ENCODE data around the gene TBC1D22B.

Gene TBC1D22B

DNA sequence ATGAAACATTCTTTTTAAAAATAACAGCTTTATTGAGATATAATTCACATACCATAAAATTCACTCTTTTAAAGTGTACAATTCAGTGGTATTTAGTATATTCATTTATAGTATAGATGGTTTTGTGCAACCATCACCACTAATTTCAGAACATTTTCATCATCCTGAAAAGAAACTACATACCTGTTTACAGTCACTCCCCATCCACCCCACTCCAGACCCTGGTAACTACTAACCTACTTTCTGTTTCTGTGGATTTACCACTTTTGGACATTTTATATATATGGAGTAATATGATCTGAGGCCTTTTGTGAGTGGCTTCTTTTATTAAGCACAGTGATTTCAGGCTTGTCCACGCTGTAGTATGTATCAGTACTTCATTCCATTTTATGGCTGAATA lies 2.9 kb downstream of the TBC1D22B start:
- DNase-seq (ENCODE audit: insufficient read length, low spot score): no peak
- FAIRE-seq: peak; percentile 64
- TF ChIP-seq POLR2AphosphoS5 (IDR thresholded peaks at IDR 0.05; ENCODE audit: low read depth, low read length): no peak

DNA sequence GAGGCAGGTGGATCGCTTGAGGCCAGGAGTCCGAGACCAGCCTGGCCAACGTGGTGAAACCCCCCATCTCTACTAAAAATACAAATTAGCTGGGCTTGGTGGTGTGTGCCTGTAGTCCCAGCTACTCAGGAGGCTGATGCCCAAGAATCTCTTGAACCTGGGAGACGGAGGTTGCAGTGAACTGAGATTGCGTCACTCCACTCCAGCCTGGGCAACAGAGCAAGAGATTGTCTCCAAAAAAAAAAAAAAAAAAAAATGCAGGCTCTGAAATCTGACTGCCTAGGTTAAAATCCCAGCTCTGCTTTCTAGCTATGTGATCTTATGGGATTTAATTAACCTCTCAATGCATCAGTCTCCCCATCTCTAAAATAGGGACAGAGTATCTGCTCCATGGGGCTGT lies 3.6 kb downstream of the TBC1D22B start:
- DNase-seq (ENCODE audit: insufficient read length, low spot score) (no peak), FAIRE-seq (no peak)
- TF ChIP-seq POLR2AphosphoS5 (IDR thresholded peaks at IDR 0.05; ENCODE audit: low read depth, low read length) (no peak), PAX5 (IDR thresholded peaks at IDR 0.05; ENCODE audit: insufficient read depth, low read length, severe bottlenecking) (no peak), POU2F2 (IDR thresholded peaks at IDR 0.05; ENCODE audit: low read depth, low read length) (no peak), SPI1 (IDR thresholded peaks at IDR 0.05; ENCODE audit: low read depth, low read length) (no peak), TAF1 (IDR thresholded peaks at IDR 0.05; ENCODE audit: low read depth, low read length) (no peak), POLR2A (IDR thresholded peaks at IDR 0.05; ENCODE audit: low read depth, low read length) (no peak)

DNA sequence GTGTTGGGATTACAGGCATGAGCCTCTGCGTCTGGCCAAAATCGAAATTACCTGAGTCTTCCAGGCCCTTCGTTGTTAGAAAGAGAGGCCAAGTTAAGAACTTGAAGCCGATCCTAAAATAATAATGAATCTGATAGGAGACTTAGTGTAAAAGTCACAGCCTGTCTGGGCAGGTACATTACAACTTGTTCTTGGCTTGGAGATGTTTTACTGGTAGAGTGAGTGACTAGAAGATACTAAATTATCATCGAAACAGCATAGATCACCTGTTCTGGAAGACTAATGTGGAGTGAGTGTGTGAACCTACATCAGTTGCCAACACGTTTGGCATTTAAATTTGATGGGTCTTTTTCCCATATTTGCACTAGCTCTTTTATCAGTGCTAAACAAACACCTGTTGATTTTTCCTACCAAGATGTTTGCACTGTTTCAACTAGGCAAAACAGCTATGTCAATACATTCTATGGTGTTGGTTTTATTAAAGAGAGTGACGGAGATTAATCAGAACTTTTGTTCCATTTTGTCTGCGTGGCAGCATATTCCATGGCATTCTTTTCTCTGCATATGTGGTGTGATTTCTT lies 5.0 kb downstream of the TBC1D22B start:
- DNase-seq (ENCODE audit: insufficient read length, low spot score) (no peak), FAIRE-seq (peak; percentile 33)
- TF ChIP-seq SPI1 (IDR thresholded peaks at IDR 0.05; ENCODE audit: low read depth, low read length): no peak

DNA sequence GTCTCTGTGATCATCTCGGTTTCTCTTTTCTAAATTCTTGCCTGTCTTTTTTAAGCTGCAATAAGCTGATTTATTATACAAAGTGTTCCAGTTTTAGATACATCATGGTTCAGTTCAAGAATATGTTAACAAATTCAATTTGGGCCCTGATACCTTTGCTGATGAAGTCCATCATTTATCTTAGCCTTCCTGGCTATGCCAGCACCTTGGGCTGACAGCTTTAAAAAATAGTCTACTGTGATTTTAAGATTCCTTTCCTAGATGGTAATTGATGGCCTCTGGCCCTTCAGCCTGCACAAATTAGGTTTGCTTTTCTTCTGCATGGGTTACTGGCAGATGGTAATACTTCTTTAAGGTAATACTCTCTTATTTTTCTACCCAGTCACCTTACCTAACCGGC lies 7.4 kb downstream of the TBC1D22B start:
- TF ChIP-seq TAF1 (IDR thresholded peaks at IDR 0.05; ENCODE audit: low read depth, low read length) (no peak), PAX5 (IDR thresholded peaks at IDR 0.05; ENCODE audit: insufficient read depth, low read length, severe bottlenecking) (no peak), POLR2A (IDR thresholded peaks at IDR 0.05; ENCODE audit: low read depth, low read length) (no peak), SPI1 (IDR thresholded peaks at IDR 0.05; ENCODE audit: low read depth, low read length) (no peak), POLR2AphosphoS5 (IDR thresholded peaks at IDR 0.05; ENCODE audit: low read depth, low read length) (no peak), POU2F2 (IDR thresholded peaks at IDR 0.05; ENCODE audit: low read depth, low read length) (no peak)
- DNase-seq (ENCODE audit: insufficient read length, low spot score) (no peak), FAIRE-seq (no peak)

DNA sequence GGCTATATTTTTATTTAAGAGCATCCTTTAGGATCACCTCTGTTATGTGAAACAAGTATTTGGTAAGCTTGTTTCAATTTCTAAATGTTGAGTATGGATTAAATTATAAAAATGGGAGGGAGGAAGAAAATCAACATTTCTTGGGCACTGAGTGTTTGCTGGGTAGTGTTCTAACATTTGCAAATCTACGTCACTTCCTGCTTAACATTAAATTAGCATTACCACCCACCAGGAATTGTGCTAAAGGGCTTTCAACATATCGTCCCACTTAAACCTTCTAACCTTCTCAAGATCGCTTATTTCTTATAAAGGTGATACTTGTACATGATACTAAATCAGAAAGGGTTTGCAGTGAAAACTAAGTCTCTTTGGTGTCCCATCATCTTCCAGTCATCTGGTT lies 8.3 kb downstream of the TBC1D22B start:
- DNase-seq (ENCODE audit: insufficient read length, low spot score) (no peak), FAIRE-seq (no peak)
- no peak for TF ChIP-seq POU2F2 (IDR thresholded peaks at IDR 0.05; ENCODE audit: low read depth, low read length)
- no peak for TF ChIP-seq TAF1 (IDR thresholded peaks at IDR 0.05; ENCODE audit: low read depth, low read length)
- TF ChIP-seq PAX5 (IDR thresholded peaks at IDR 0.05; ENCODE audit: insufficient read depth, low read length, severe bottlenecking): no peak
- TF ChIP-seq POLR2A (IDR thresholded peaks at IDR 0.05; ENCODE audit: low read depth, low read length): no peak
- TF ChIP-seq POLR2AphosphoS5 (IDR thresholded peaks at IDR 0.05; ENCODE audit: low read depth, low read length): no peak

DNA sequence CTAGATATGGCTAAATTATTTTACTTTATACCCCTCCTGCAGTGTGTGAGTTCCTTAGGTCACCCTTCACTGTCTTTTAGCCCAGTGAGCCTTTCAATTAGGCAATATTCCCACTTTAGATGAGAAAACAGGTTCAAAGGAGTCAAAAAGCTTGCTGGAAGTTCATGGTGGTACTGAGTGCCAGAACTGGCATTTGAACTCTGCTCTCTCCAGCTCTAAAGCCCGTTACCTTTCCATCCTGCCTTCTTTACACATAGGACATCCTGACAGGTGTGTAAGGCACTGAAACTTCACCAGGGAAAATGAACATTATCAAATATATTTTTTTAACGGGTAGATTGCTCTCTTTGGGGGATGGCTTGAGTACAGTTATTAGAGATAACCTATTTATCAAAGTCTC lies 11.5 kb downstream of the TBC1D22B start:
- TF ChIP-seq POLR2A (IDR thresholded peaks at IDR 0.05; ENCODE audit: low read depth, low read length) (no peak), SPI1 (IDR thresholded peaks at IDR 0.05; ENCODE audit: low read depth, low read length) (no peak), PAX5 (IDR thresholded peaks at IDR 0.05; ENCODE audit: insufficient read depth, low read length, severe bottlenecking) (no peak)
- FAIRE-seq (no peak), DNase-seq (ENCODE audit: insufficient read length, low spot score) (no peak)

DNA sequence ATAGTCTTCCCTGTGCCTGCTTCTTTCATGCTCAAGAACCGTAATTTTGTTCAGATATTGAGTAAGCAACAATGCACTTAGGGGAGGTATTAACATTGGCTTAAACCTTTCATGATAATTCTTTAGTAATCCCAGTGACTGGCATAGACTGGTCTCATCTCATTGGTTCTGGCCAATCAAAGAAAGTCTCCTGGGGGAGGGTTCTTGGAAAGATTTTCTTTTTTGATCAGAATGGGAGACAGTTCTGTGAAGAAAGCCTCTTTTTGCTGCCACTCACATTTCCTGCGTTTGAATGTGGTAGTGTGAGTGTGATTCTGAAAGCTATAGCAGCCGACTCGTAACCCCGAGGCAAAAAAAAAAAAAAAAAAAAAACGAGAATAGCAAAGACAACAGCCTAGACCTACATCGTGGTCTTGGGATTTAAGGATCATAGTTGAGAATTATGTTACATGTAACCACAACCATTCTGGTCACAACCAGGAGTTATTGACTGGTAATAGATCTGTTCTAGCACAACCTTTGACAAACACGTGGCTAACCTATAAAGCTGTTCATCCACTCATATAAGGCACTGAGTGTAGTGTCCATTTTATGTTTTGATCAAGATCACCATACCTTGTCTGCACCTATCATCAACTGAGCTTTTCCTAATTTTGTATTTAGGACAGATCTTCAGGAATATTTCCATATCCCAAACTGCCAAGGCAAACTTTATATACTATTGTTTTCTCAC lies 15.4 kb downstream of the TBC1D22B start:
- DNase-seq (ENCODE audit: insufficient read length, low spot score) (no peak), FAIRE-seq (peak; percentile 72)
- no peak for TF ChIP-seq TAF1 (IDR thresholded peaks at IDR 0.05; ENCODE audit: low read depth, low read length)
- no peak for TF ChIP-seq POLR2AphosphoS5 (IDR thresholded peaks at IDR 0.05; ENCODE audit: low read depth, low read length)
- no peak for TF ChIP-seq POU2F2 (IDR thresholded peaks at IDR 0.05; ENCODE audit: low read depth, low read length)
- no peak for TF ChIP-seq PAX5 (IDR thresholded peaks at IDR 0.05; ENCODE audit: insufficient read depth, low read length, severe bottlenecking)
- no peak for TF ChIP-seq SPI1 (IDR thresholded peaks at IDR 0.05; ENCODE audit: low read depth, low read length)
- TF ChIP-seq POLR2A (IDR thresholded peaks at IDR 0.05; ENCODE audit: low read depth, low read length): no peak

DNA sequence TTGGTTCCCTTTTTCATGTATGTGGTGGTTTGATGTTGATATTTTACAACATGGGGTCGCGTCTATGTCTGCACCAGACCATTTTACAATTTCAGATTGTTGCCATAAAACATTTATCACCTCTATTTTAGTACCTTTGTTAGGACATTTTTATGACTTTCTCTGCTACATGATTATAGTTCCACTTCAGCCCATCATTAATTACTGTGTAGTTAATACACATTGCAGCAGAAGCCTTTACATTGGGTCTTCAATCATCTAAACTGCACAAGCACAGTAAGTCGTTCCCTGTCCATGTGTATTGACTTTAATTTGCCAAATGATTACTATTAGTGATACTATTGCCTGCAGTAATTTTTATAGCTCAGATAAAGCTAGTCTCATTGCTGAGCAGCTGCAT lies 16.1 kb downstream of the TBC1D22B start:
- TF ChIP-seq POU2F2 (IDR thresholded peaks at IDR 0.05; ENCODE audit: low read depth, low read length) (no peak), SPI1 (IDR thresholded peaks at IDR 0.05; ENCODE audit: low read depth, low read length) (no peak), POLR2AphosphoS5 (IDR thresholded peaks at IDR 0.05; ENCODE audit: low read depth, low read length) (no peak), TAF1 (IDR thresholded peaks at IDR 0.05; ENCODE audit: low read depth, low read length) (no peak), POLR2A (IDR thresholded peaks at IDR 0.05; ENCODE audit: low read depth, low read length) (no peak), PAX5 (IDR thresholded peaks at IDR 0.05; ENCODE audit: insufficient read depth, low read length, severe bottlenecking) (no peak)
- no peak for DNase-seq (ENCODE audit: insufficient read length, low spot score)

DNA sequence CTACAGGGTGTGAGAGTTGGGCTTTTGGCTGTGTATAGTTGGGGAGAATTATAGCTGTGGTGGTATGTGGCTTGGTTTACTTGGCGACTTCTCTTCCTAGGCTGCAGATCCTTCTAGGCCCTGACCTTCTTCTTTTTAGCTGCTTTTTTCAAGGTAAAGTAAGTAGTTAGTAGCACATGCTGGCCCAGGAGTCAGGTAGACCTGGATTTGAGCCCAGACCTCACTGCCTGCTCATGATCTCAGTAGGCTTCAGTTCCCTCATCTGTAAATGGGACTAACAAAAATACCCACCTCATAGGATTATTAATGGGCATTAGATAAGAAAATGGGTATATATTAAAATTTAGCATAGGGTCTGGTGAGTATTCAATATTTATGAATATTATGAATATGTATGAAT lies 17.8 kb downstream of the TBC1D22B start:
- TF ChIP-seq PAX5 (IDR thresholded peaks at IDR 0.05; ENCODE audit: insufficient read depth, low read length, severe bottlenecking) (no peak), POU2F2 (IDR thresholded peaks at IDR 0.05; ENCODE audit: low read depth, low read length) (no peak), TAF1 (IDR thresholded peaks at IDR 0.05; ENCODE audit: low read depth, low read length) (no peak)
- FAIRE-seq (no peak), DNase-seq (ENCODE audit: insufficient read length, low spot score) (no peak)

More for the DNA sequence above, 16.1 kb downstream of the TBC1D22B start:
- FAIRE-seq: no peak

DNA sequence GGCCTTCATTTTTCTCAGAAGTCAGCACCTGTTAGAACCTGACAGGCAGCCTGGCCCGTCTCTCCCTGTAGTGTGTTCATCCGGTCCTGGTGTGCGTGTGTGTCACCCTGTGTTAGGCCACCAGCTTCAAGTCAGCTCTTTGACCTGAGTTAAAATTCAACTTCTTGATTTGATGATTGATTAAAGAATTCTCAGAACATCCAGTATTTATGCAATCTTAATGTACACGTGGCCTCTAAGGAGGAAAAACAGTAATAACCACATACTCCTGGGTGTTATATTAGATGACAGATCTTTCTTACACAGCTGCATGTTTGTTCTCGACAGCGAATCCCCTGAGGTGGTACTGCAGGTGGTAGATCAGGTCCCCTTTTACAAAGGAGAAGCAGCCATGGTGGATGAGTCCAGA lies 19.4 kb downstream of the TBC1D22B start:
- TF ChIP-seq POLR2AphosphoS5 (IDR thresholded peaks at IDR 0.05; ENCODE audit: low read depth, low read length): no peak
- FAIRE-seq (no peak), DNase-seq (ENCODE audit: insufficient read length, low spot score) (no peak)

All from GM12891 (cell line).